Endothelial cell of umbilical vein (primary cell): Measurements from ENCODE around the gene CACNA2D3.

Source experiments
- CTCF ChIP-seq, 2 donors: IDR thresholded peaks; 1 replicate in 1 of 2; 2 replicates in 1 of 2; pipeline ENCODE4 v1.5.1; 2011; ENCODE audit warnings: low read length in 2 of 2, mild to moderate bottlenecking in 2 of 2, moderate library complexity in 2 of 2, control low read depth in 1 of 2, inconsistent platforms in 1 of 2, low read depth in 1 of 2; ENCODE audit not compliant: insufficient read depth in 1 of 2; ENCODE audit errors: extremely low read depth in 1 of 2
- FOS ChIP-seq: IDR thresholded peaks from 2 replicates; pipeline ENCODE4 v1.6.1; 2011; ENCODE audit warnings: mild to moderate bottlenecking, low read length, moderate library complexity, borderline replicate concordance; ENCODE audit not compliant: insufficient read depth
- JUN ChIP-seq: IDR thresholded peaks from 2 replicates; pipeline ENCODE4 v1.6.1; 2011; ENCODE audit warnings: borderline replicate concordance, low read depth; ENCODE audit not compliant: insufficient read length, insufficient read depth
- POLR2A ChIP-seq: IDR thresholded peaks from 2 replicates; pipeline ENCODE4 v1.6.1; 2012; ENCODE audit warnings: low read depth, mild to moderate bottlenecking, control low read depth, low read length

- TF ChIP-seq CTCF (IDR thresholded peaks at IDR 0.05; ENCODE audit: extremely low read depth in 1 of 2, insufficient read depth in 1 of 2, low read depth in 1 of 2, low read length in 2 of 2) (no peak), POLR2A (no peak), JUN (no peak), FOS (no peak)
These were observed 1000.0 kb downstream of the CACNA2D3 start for GRCh38 chr3:55122312-55122711.
